ENCODE measurements around the gene FAM89B. TPM values are rescaled to one million over a fixed set of nuclear protein-coding genes. Genes with fewer than 3 reads are reported as not detected.

The FAM89B gene
- total and polyA plus RNA-seq, 2 of the 8 experiments (the other 6 are each of a cell fraction or from before 2014, with no cell fraction given): 15.8 to 32.4 TPM

GRCh38 chr11:65569973-65570918 is 2.1 kb upstream of the FAM89B start, which contains the start of gene ZNRD2 (continued):
- peak; percentile 23; the same call in 1 of the 2 replicates for TF ChIP-seq SIX5 (IDR thresholded peaks at IDR 0.05; ENCODE audit: low read depth, low read length)
- peak; percentile 44 to 50; a peak in 3 of 4 replicates for TF ChIP-seq RAD21 (IDR thresholded peaks at IDR 0.05 in 1 of 2, conservative IDR thresholded peaks at IDR 0.05 in 1 of 2; ENCODE audit: low read depth in 2 of 2, low read length in 2 of 2)
- no peak for TF ChIP-seq CHD7 (IDR thresholded peaks at IDR 0.05; ENCODE audit: insufficient replicate concordance, low read length)
- TF ChIP-seq ASH2L (IDR thresholded peaks at IDR 0.05; ENCODE audit: low read length): peak; percentile 83
- peak; percentile 64; the same call in 1 of the 2 replicates for TF ChIP-seq TAF1 (IDR thresholded peaks at IDR 0.05; ENCODE audit: low read depth, low read length)
- no peak for TF ChIP-seq CHD2 (IDR thresholded peaks at IDR 0.05; ENCODE audit: low read length)
- no peak for TF ChIP-seq HDAC6 (IDR thresholded peaks at IDR 0.05; ENCODE audit: low read depth, low read length)
- TF ChIP-seq USF2 (IDR thresholded peaks at IDR 0.05; ENCODE audit: low read length): no peak

Data from H1 (cell line).